LHCN-M2 (cell line): Measurements from ENCODE around the gene C1QC. TPM values are rescaled to one million over a fixed set of nuclear protein-coding genes. Genes with fewer than 3 reads are reported as not detected.

Experiments used
- DNase-seq: peaks from one replicate; pipeline ENCODE4 v3.0.0-alpha.2; 2012; ENCODE audit warnings: low read depth
- polyA plus RNA-seq: library from polyadenylated mRNA; unstranded; fragments of >200 nt; gene quantifications from one replicate; pipeline ENCODE4 v1.2.1, GENCODE V29; 2012; ENCODE audit warnings: missing spikeins
- total RNA-seq: library from RNA; depleted of rRNA; stranded (reverse); fragments of >200 nt; gene quantifications from 2 replicates; pipeline ENCODE4 v1.2.3, GENCODE V29; 2014; rRNA removed

C1QC gene
- total RNA-seq = not detected in 2 replicates
- polyA plus RNA-seq = not detected

DNA sequence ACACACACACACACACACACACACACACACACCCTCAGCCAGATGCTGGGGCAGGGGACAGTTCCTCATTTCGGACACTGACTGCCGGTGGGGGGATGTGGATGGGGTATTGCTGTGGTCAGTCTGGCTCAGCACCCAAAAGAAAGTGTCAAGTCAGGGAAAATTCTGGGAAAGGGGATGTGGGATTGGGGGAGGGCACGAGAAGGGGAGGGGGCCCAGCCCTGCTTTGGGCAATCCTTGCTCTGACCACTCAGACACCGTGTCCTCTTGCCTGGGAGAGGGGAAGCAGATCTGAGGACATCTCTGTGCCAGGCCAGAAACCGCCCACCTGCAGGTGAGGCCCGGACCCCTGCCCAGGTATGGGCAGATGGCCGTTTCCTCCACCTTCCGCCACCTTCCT lies at the start of gene C1QC:
Gene C1QC, plus strand, starts transcription at position 253 of the 400 bp plus-strand sequence. CDS start 391 bp downstream, outside the sequence.
- no peak for DNase-seq

DNA sequence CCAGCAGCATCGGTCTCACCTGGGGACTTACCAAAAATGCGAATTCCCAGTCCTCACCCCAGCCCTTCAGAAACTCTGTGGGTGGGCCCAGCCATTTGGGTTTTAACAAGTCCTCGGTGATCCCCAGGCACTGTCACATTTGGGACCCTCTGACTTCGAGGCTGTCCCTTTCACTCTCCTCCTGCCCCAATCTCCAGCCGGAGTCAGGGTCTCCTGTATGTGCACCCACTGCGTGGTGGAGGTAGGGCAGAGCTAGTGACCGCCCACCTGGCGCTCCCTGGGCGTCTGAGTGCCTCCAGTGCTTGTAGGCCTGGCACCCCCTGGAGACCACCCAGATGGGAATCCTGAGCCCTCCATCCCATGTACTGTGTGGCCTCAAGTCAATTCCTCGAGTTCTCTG lies 49.0 kb upstream of the C1QC start:
- DNase-seq = no peak

DNA sequence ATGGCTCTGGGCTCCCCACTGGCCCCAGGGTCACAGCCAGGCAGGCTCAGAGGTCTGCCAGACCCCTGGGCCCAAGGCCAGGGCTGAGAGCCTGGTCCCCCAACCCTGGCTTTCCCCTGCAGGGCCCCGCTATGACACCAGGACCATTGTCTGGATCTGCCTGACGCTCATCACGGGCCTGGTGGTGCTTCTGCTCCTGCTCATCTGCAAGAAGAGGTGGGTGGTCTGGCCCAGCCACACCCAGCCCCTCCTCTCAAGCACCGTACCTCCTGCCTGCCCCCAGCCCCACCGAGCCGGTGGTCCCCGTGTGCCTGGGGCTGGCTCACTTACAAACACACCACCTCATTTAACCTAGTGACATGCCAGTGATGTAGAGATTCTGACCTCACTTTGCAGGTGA lies 48.3 kb upstream of the C1QC start:
- no peak for DNase-seq

DNA sequence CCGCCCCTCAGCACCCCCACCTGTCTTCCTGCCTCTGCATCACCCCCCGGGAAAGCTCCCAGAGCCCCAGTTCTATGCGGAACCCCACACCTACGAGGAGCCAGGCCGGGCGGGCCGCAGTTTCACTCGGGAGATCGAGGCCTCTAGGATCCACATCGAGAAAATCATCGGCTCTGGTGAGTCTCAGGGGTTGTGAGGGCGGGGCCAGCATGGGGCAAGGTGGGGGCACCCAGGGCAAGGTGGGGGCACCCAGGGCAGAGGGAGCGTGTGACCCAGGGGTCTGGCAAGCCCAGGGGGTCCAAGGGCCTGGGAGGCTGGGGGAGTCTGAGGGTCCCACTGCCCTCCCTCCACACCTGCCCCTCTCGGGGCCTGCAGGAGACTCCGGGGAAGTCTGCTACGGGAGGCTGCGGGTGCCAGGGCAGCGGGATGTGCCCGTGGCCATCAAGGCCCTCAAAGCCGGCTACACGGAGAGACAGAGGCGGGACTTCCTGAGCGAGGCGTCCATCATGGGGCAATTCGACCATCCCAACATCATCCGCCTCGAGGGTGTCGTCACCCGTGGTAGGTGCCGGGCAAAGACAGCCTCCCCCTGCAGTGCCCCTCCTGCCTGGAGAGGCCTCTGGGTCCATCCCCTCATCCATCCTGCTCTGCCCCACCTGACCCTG lies 46.0 kb upstream of the C1QC start:
- no peak for DNase-seq

DNA sequence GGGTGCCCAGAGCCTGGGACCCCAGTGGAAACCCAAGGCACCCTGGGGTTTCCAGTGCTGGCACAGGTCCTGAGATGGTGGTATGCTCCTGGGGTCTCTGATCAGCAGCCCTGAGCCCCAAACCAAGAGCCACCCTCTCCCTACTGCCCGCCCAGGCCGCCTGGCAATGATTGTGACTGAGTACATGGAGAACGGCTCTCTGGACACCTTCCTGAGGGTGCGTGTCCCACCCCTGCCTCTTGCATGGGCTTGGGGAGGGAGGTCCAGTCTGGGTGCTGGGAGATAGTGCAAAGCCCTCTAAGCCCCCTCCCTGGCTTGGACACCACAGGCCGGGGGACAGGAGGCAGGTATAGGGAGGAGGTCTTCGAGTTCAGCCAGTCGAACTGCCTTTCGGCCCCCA lies 45.4 kb upstream of the C1QC start:
- DNase-seq = no peak

DNA sequence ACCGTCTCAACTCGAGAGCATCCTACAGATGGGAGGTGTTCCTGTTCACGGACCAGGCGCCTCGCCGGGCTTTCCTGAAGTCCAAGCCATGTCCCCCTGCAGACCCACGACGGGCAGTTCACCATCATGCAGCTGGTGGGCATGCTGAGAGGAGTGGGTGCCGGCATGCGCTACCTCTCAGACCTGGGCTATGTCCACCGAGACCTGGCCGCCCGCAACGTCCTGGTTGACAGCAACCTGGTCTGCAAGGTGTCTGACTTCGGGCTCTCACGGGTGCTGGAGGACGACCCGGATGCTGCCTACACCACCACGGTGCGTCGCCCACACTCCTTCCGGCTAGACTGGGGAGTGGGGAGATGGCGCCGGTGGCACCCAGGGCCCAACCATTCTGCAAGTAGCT lies 44.7 kb upstream of the C1QC start:
- DNase-seq = no peak

DNA sequence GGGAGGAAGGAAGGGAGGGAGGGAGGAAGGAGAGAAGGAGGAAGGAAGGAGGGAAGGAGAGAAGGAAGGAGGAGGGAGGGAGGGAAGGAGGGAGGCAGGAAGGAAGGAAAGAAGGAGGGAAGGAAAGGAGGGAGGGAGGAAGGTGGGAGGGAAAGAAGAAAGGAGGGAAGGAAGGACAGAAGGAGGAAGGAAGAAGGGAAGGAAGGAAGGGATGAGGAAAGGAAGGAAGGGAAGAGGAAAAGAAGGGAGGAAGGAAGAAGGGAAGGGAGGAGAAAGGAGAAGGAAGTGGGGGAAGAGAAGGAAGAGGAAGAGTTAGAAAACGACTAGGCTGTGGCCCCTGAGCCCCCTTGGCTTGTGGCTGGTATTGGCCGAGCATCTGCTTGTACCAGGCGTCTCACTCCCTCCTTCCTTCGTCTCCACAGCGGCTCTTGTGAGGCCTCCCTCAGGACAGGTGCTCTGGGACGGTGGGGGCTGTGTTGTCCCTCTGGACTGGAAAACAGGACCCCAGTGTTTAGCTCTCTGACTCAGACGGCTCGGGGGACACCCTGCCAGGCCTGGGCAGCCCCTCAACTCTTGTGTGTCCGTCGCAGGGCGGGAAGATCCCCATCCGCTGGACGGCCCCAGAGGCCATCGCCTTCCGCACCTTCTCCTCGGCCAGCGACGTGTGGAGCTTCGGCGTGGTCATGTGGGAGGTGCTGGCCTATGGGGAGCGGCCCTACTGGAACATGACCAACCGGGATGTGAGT lies 43.2 kb upstream of the C1QC start:
- DNase-seq = no peak

DNA sequence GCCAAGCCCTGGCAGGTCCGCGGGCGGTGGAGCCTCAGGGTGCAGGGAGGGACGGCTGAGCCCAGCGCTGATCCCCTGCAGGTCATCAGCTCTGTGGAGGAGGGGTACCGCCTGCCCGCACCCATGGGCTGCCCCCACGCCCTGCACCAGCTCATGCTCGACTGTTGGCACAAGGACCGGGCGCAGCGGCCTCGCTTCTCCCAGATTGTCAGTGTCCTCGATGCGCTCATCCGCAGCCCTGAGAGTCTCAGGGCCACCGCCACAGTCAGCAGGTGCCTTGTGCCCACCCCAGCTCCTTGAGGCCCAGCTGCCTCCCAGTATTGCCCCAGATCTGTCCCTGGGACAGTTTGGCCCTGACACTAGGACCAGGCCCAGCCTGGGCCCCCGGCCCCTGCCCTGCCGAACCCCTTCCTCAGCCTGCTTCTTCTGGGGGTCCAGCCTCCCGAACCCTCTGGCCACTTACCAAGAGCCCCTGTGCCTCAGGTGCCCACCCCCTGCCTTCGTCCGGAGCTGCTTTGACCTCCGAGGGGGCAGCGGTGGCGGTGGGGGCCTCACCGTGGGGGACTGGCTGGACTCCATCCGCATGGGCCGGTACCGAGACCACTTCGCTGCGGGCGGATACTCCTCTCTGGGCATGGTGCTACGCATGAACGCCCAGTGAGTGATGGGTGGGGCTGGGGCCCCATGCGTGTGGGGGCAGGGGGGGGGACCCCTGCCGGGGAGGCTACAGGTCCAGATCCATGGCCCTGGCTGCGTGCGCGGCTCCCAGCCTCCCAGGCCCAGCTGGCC lies 42.4 kb upstream of the C1QC start:
- no peak for DNase-seq

DNA sequence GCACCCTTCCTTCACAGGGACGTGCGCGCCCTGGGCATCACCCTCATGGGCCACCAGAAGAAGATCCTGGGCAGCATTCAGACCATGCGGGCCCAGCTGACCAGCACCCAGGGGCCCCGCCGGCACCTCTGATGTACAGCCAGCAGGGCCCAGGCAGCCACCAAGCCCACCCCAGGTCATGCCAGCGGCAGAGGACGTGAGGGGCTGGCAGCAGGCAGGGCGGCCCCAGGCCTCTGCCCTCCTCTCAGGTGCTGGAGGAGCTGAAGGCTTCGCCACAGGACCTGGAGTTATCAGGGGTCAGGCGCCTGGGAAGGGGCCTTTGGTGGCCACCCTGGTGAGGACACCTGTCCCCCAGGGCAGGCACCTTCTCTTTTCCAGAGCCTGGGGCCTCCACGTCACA lies 41.8 kb upstream of the C1QC start:
- DNase-seq = no peak

DNA sequence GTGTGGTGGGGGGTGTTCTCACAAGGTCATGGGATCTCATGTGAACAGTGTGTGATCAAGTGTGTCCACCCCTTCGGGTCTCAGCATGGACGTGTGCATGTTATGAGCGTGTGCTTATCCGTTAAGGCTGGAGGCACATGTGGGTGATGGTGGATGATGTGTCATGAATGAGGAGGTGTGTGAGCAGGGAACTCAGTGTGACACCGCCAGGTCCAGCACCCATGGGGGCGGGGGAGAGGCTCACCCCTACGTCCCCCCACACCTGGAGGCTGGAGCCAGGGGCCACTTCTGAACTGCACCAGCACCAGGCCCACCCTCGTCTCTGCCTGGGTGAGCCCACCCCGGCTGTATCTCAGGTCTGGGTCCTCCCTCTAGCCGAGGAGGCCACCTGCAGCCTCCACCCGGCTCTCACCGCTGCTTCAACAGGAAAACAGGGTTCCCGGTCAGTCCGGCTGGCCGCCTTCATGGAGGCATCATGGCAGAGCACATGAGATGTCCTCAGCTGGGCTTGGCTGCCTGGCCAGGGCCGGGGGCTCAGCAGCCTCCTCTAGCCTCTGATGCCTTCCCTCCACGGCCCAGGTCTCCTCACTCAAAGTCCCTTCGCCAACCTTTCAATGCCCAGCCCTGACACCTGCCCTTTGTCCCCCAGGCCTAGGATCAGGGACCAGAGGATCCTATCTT lies 41.2 kb upstream of the C1QC start:
- no peak for DNase-seq

DNA sequence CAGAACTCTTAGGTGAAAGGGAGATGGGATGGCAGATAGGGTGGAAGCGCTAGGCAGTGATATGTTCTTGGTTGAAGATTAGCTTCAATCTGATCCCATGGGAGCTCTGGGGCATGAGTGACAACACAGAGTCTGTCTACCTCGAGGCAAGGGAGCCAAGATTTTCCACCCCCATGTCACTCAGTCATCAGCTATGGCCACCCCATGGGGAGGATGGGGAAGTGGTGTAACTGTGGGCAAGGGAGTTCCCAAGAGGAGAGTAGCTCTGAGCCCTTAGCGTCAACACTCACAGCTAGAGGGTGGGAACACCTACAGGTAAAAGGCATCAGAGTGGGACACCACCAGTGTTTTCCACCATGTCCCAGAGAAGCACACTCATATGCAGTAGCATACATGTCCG lies 37.3 kb upstream of the C1QC start:
- no peak for DNase-seq

DNA sequence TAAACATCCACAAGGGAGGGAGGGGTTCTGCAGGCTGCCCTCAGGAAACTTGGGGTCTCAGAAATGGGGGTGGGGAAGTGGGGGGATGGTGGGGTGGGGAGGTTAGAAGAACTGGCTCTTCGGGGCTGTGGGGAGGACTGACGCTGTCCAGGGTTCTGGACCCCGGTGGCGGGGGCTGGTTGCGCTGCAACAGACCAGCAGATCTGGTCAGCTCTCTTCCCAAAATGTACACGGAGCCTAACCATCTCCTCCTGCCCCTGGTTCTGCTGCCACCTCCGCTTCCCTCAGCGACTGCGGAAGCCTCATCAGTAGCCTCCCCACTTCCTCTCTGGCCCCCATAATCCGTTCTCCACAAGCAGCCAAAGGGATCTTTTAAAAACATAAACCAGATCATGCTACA lies 36.3 kb upstream of the C1QC start:
- no peak for DNase-seq

DNA sequence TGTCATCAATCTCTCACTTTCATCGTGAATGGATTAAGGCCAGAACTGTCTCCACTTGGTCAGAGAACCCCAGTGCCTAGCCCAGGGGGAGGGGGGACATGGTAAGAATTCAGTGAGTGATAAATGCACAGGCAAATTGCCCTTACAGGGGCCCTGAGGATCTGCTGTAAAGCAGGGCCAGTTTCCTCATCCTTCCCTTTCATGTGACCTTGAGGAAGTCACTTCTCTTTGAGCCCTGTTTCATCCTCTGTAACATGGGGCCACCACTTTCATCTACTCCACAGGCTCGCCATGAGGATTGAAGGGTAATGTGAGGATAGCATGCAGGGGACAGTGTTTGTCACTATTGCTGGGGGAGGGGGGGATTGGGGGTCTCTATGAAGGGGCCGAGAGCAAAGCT lies 35.1 kb upstream of the C1QC start:
- no peak for DNase-seq

DNA sequence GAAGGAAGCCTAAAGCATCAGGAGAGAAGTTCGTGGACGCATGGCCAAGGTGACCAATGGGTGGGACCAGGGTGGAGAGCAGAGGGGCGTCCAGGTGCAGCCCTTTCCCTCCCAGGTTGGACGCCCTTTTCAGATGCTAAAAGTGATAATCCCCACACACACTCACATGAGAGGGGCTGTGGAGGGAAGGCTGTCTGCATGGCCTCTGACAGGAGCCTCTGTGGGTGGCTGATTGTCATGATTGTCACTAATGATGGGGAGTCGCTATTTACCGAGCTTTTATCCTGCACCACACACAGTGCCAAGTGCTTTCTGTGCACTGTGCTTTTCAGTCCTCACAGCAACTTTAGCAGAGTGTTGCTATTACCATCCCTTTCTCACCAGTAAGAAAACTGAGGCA lies 34.1 kb upstream of the C1QC start:
- DNase-seq = no peak

DNA sequence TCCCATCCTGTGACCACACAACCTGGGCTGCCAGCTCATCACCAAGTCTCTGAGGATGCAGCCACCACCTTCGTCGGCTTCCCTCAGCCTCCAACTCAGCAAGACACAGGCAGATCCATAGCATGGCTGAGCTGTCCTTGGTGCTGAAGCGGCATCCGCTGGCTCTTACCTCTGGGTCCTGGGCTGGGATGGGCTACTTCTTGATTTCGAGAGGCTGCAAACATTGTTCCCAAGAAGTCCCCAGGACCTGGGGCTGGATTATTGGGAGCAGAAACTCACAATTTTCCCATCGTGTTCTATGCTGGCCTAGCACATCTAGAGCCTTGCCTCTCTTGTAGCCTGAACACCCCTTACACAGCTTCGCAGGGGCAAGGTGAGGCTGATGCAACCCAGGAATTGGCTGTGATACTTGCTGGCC lies 31.9 kb upstream of the C1QC start:
- peak; percentile 44 for DNase-seq

DNA sequence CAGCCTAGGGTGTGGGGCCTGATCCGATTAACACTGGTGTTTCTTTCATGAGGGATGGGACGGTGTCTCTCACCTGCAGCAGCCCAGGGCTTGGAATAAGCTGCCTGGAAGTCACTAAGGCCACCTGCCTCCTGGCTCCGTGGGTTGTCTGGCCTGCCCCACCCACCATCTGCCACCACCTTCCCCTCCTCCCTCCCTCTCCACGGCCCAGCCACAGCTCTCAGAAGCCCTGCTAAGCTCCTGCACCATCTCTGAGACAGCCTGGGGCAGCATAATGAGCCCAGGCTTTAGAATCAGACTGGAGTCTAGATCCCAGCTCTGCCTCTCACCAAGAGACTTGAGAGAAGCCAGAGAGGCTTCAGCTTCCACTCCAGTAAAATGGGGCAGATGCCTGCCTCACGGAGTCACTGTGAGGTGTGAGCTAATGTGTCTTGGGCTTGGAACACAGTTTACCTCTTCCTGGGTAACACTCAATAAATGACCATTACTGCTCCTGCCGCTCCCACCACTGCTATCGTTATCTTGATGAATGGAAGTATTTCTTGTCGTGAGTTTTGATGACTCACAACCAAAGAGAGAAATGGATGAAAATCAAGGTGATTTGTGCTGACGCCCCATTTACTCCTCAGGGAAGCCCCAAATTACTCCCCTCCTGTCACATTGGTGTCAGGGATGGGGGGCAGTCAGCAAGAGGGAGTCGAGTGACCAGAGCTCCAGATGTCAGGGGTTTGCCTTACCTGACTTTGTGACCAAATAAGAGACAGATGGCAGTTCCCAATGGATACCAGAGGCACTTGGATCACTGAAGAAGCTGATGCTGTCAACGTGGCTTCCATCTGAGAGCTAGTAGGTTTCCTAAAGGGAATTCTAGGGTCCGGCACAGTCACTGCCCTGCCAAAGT lies 30.5 kb upstream of the C1QC start:
- DNase-seq = no peak

DNA sequence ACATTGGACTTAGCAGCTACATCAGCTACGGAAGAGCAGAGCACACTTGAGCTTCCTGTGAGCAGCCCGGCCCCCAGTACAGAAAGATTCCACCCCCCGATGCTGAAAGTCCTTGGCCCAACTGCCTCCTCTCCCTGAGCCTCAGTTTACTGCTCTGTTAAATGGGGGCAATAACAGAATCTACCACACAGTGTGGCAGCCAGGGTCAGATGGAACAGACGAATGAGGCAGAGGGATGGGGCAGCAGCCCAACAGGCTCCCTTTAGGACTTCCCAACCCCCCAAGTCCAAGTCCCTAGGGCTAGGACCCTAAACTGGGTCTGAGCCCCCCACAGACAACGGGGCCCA lies 29.9 kb upstream of the C1QC start:
- no peak for DNase-seq

DNA sequence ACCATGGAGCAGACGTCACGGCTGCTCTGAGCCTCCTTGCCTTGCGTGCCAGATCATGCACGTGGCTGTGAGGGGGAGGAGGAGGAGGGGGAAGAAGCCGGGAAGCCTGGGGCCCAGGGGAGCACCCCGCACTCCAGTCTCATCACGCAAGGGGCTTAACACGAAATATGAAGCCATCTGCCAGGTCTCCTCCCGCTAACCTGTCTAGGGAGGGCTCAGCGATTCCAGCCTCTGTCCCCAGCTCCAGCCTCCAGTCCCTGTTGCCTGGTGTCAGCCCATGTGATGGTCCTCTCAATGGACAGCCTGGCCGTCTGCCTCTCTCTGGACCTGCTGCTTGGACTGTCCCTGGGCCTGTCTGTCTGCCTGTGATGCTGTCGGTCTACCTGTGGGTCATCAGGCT lies 29.5 kb upstream of the C1QC start:
- DNase-seq = no peak

DNA sequence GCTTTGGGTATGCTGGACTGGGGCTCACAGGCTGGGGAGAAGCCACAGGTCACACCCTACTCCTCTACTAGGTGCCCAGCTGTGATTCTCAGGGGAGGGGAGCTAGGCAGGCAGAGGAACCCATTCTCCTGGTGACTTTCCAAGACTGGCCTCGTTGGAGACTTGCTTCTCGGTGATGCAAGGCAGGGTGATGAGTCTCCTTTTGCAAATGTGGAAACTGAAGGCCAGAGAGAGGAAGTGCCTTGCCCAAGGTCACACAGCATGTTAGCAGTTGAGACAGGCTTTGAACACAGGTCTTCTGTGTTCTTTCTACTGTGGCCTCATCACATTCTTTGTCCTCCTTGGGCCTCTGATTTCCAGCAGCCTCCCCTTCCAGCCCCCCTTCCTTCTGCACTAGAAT lies 27.5 kb upstream of the C1QC start:
- DNase-seq = no peak

DNA sequence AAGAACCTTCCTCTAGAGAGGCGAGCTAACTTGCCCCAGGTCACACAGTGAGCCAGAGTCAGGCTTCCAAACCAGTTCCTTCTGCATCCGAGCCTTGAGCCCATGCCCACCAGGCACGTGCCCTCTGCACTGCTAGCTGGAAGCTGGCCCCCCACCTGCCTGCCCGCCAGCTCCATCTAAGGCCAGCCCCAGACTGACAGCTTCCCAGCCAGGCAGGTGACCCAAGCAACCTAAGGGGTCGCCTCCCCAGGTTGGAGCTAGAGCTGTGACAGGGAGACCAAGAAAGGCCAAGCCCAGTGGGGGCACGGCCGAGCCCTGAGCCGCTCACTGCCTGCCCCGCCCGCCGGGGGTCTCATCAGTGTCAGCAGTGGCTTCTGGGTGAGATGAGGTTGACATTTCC lies 26.9 kb upstream of the C1QC start:
- DNase-seq = no peak

DNA sequence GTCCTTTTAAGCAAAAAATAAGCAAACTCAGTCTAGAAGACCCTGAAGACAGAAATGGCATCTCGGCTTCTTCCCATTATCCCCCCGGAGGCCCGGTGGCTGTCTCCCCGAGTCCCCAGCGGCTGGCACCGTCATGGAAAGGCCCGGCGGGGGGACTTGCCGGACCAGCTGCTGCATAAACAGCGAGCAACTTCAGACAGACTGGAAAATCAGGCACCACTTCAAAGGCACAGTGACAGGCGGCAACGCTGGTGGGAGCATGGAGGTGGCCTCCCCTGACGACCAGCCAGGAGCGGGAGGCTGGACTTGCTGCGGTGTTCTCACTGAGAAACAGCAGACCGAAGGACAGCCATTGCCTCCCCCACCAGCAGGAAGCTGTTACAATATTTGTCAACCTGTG lies 25.4 kb upstream of the C1QC start:
- no peak for DNase-seq
